Prostate gland (tissue), 2 donors: ENCODE data around the gene MSRB2. TPM values are rescaled to one million over a fixed set of nuclear protein-coding genes. Genes with fewer than 3 reads are reported as not detected.
A peak's percentile ranks its signal among the peaks of the same experiment; 100 is the strongest.

Experiments used
- DNase-seq: peaks from one replicate; pipeline ENCODE4 v3.0.0-alpha.2; 2019; ENCODE audit warnings: low spot score
- H3K27ac ChIP-seq, 2 donors: fragments of 200-600 bp; sonication (generic); 2 replicates each; pipeline ENCODE4 v1.5.1; 2017 to 2019
- H3K27me3 ChIP-seq: fragments of 200-600 bp; sonication (generic); replicated peaks from 2 replicates; pipeline ENCODE4 v1.5.1; 2019; ENCODE audit not compliant: insufficient read depth
- H3K36me3 ChIP-seq, 2 donors: fragments of 200-600 bp; sonication (generic); 1 replicate in 1 of 2; 2 replicates in 1 of 2; pipeline versions ENCODE4 v1.5.1 to v1.8.1; 2017 to 2019
- H3K4me1 ChIP-seq: fragments of 200-600 bp; sonication (generic); replicated peaks from 2 replicates; pipeline ENCODE4 v1.5.1; 2019
- H3K4me3 ChIP-seq, 2 donors: fragments of 200-600 bp; sonication (generic); 2 replicates each; pipeline ENCODE4 v1.5.1; 2017 to 2019
- H3K9me3 ChIP-seq: fragments of 200-600 bp; sonication (generic); 2 replicates; pipeline ENCODE4 v1.5.1; 2017
- CTCF ChIP-seq, 4 experiments: fragments of 200-600 bp in 2 of 4; fragments of 450-650 bp in 2 of 4; sonication (generic) in 2 of 4; IDR thresholded peaks; 1 replicate in 3 of 4; 2 replicates in 1 of 4; pipeline ENCODE4 v1.5.1; 2016 to 2019; ENCODE audit warnings: antibody characterized with exemption in 4 of 4, mild to moderate bottlenecking in 2 of 4, moderate library complexity in 2 of 4
- POLR2A ChIP-seq: fragments of 450-650 bp; IDR thresholded peaks from one replicate; pipeline ENCODE4 v1.6.1; 2016; ENCODE audit warnings: antibody characterized with exemption, mild to moderate bottlenecking
- POLR2AphosphoS5 ChIP-seq: sonication (generic); formaldehyde crosslinking; IDR thresholded peaks from one replicate; pipeline ENCODE4 v1.6.1; 2017; ENCODE audit warnings: antibody characterized with exemption
- WGBS: methylation state at CpG from one replicate; pipeline ENCODE4 v1.1.5; 2018; 5-methylcytosine and 5-hydroxymethylcytosine counted together
- intact Hi-C: fragments of 100-400 bp; cut with DNase I; formaldehyde crosslinking; loops from one replicate; pipeline ENCODE4 v1.14.2; 2022
- total RNA-seq, 2 donors: library from RNA; depleted of rRNA; stranded (reverse); fragments of >200 nt; gene quantifications; one replicate each; pipeline ENCODE4 v1.1.0, GENCODE V29; 2016

The MSRB2 gene
- total RNA-seq, 2 donors from 2014 or later, result 21.2 to 24.5 TPM

DNA sequence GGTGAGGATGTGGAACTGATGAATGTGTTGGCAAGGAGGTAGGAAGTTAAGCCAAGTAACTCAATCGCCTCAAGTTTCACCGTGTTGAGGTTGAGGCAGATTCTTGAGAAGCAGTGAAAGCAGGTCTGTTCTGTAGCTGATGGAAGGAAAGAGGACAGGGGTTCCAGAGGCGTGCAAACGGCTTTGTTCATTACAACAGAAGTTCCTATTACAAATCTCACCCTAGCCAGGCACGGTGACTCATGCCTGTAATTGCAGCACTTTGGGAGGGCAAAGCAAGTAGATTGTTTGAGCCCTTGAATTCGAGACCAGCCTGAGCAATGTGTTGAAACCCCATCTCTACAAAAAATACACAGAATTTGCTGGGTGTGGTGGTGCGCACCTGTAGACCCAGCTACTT lies 59.8 kb downstream of the MSRB2 start:
- Histone ChIP-seq H3K27ac (no peak overlapping the region), H3K27me3 (no peaks in the 10 kb centered on the region), H3K9me3 (no peaks in the 10 kb centered on the region), H3K36me3 (no peaks in the 10 kb centered on the region), H3K4me1 (no peaks in the 10 kb centered on the region), H3K4me3 (no peak overlapping the region)
- WGBS, result 82% methylated on average over 7 of the region's 7 CpGs
- intact Hi-C loops, result no loop called here
- DNase-seq, result no peak
- TF ChIP-seq POLR2A (no peak), POLR2AphosphoS5 (no peak), CTCF (IDR thresholded peaks at IDR 0.05) (no peak)

- no peak for TF ChIP-seq POLR2AphosphoS5
- H3K4me3 ChIP-seq, result no peak overlapping the region
- no peak overlapping the region for H3K27ac ChIP-seq
- intact Hi-C loops, result no loop called here
- H3K4me1 ChIP-seq, result no peaks in the 10 kb centered on the region
- no peak for DNase-seq
- H3K27me3 ChIP-seq, result no peaks in the 10 kb centered on the region
- no peaks in the 10 kb centered on the region for H3K9me3 ChIP-seq
- no peaks in the 10 kb centered on the region for H3K36me3 ChIP-seq
- 72% methylated on average over 10 of the region's 10 CpGs for WGBS
These were observed 61.2 kb downstream of the MSRB2 start for GRCh38 chr10:23156447-23157150.

GRCh38 chr10:23157239-23157681 lies 61.9 kb downstream of the MSRB2 start:
- no peak overlapping the region for H3K27ac ChIP-seq
- H3K36me3 ChIP-seq, result no peaks in the 10 kb centered on the region
- TF ChIP-seq POLR2AphosphoS5 (no peak), CTCF (IDR thresholded peaks at IDR 0.05) (no peak), POLR2A (no peak)
- H3K27me3 ChIP-seq, result no peaks in the 10 kb centered on the region
- 49% methylated on average over 14 of the region's 14 CpGs for WGBS
- H3K4me1 ChIP-seq, result no peaks in the 10 kb centered on the region
- H3K4me3 ChIP-seq, result no peak overlapping the region
- H3K9me3 ChIP-seq, result no peaks in the 10 kb centered on the region
- intact Hi-C loops, result no loop called here
- no peak for DNase-seq

DNA sequence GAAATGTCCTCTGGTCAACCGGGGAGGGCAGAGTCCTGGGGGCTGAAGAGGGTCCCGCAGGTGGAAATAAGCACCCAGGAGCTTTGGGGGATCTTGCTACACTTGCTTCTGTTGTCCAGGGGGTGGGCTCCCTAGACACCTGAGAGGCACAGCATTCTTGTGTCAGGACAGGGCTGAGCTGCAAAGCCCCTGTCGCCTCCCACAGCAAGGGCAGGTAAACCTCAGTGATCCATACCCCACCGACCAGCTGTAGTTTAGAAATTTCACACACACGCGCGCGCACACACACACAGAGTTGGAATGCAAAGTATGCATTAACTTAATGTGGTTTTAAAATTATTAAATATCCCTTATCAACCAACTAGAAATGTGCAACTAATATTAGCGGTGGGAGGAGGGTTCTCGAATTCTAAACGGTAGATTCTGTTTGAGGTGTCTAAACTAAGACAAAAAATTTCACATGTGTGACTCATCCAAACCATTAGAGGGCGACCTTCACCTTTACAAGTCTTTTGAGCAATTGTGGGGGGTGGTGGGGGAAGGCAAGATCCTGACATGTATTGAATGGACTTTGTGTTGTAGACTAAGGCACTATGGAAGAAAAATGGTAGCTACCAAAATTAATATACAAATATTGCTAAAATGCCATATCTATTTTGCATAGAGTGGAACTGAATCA lies 62.5 kb downstream of the MSRB2 start:
- no peak overlapping the region for H3K27ac ChIP-seq

DNA sequence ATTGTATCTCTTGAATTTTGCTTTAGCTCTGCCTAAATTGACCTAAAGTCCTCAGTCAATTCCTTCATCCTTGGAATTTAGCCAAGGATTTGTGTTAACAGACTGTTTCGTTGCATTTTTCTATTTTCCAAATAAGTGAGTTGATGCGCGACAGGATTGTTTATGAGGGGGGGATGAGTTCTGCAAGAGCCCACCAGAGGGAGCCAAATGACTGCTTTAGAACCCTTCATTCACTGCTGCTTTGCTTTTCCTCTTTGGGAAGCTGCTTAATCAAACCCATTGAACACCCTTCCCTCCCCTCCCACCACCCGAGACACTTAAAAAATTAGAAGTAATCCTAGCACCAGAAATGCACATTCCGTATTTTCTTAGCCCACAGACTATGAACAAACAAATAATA lies 63.0 kb downstream of the MSRB2 start:
- Histone ChIP-seq H3K27ac (no peak overlapping the region), H3K4me1 (no peaks in the 10 kb centered on the region), H3K36me3 (no peaks in the 10 kb centered on the region), H3K4me3 (no peak overlapping the region), H3K9me3 (no peaks in the 10 kb centered on the region), H3K27me3 (no peaks in the 10 kb centered on the region)
- peak; percentile 19 for DNase-seq
- 4% methylated on average over 5 of the region's 5 CpGs for WGBS
- intact Hi-C loops, result no loop called here
- TF ChIP-seq POLR2A (no peak), CTCF (IDR thresholded peaks at IDR 0.05) (peak; percentile 38 to 69 (median 64))

More for the DNA sequence above, 62.5 kb downstream of the MSRB2 start:
- intact Hi-C loops, result no loop called here
- Histone ChIP-seq H3K4me3 (no peak overlapping the region), H3K4me1 (no peaks in the 10 kb centered on the region), H3K27me3 (no peaks in the 10 kb centered on the region), H3K36me3 (no peaks in the 10 kb centered on the region), H3K9me3 (no peaks in the 10 kb centered on the region)
- no peak for TF ChIP-seq POLR2AphosphoS5
- no peak for TF ChIP-seq CTCF (IDR thresholded peaks at IDR 0.05)
- no peak for TF ChIP-seq POLR2A
- WGBS, result 42% methylated on average over 12 of the region's 12 CpGs
- DNase-seq, result no peak
